H1 (cell line): ENCODE data around the gene DMBT1. TPM values are rescaled to one million over a fixed set of nuclear protein-coding genes. Genes with fewer than 3 reads are reported as not detected.

Source experiments
- NANOG ChIP-seq: IDR thresholded peaks from 2 replicates; pipeline ENCODE4 v1.6.1; 2011; ENCODE audit warnings: low read length, low read depth, mild to moderate bottlenecking, inconsistent platforms; ENCODE audit not compliant: insufficient read depth, poor library complexity, severe bottlenecking
- polyA plus RNA-seq, 7 experiments: library from polyadenylated mRNA; depleted of rRNA in 3 of 7; stranded (reverse) in 5 of 7; unstranded in 2 of 7; fragments of >200 nt in 5 of 7; fragments of 200-250 nt in 2 of 7; gene quantifications; 1 replicate in 5 of 7; 2 replicates in 1 of 7; 4 replicates in 1 of 7; pipeline versions ENCODE4 v1.2.1 to v1.2.3, GENCODE V29; 2011 to 2013; ENCODE audit warnings: missing spikeins in 2 of 7, mixed read lengths in 2 of 7
- total RNA-seq: library from RNA; stranded (reverse); fragmentation: NEBNext Ultra II Directional; extraction: Animal tissue kit (Norgen Biotek cat#: 25700); gene quantifications from 2 replicates; pipeline ENCODE4 v1.2.1, GENCODE V29; 2021

The DMBT1 gene
- total and polyA plus RNA-seq, 2 of the 8 experiments (the other 6 are each of a cell fraction or from before 2014, with no cell fraction given): 0.03 TPM; not detected in 1

- TF ChIP-seq NANOG: no peak
Observed at GRCh38 chr10:122531261-122531660, 29.3 kb upstream of the DMBT1 start (continued).
